H1 (cell line): ENCODE measurements around the gene LIMA1. TPM values are rescaled to one million over a fixed set of nuclear protein-coding genes. Genes with fewer than 3 reads are reported as not detected.

Experiments
- CTCF ChIA-PET: fragments of 300-600 bp; sonication (Branson Sonifier 250); formaldehyde crosslinking; loops from one replicate; lab custom pipeline; 2021; ENCODE audit not compliant: partially characterized antibody; lab: Charles Lee
- POLR2A ChIA-PET: fragments of 300-600 bp; sonication (Branson Sonifier 250); formaldehyde crosslinking; loops from one replicate; lab custom pipeline; 2021; ENCODE audit warnings: inconsistent platforms; ENCODE audit not compliant: partially characterized antibody; lab: Charles Lee
- DNase-seq, 2 experiments: peaks; one replicate each; pipeline versions ENCODE4 v3.0.0 to v3.0.0-alpha.2; 2010 to 2022; ENCODE audit warnings: low spot score in 2 of 2, low read depth in 1 of 2, mixed read lengths in 1 of 2
- FAIRE-seq: peaks from 2 replicates; lab custom pipeline; 2011; peaks lifted over from hg19 to GRCh38; lab: Jason Lieb, UNC
- H2AFZ ChIP-seq: 2 replicates; pipeline ENCODE4 v1.8.1; 2012; ENCODE audit warnings: low read length, inconsistent platforms
- H2AK5ac ChIP-seq: 2 replicates; pipeline ENCODE4 v1.6.1; 2013; ENCODE audit warnings: low read depth, low read length
- H2BK120ac ChIP-seq: replicated peaks from 2 replicates; pipeline ENCODE3; 2013; ENCODE audit warnings: low read depth, low read length, inconsistent platforms
- H2BK12ac ChIP-seq: 2 replicates; pipeline ENCODE4 v1.6.1; 2013; ENCODE audit warnings: low read depth, low read length
- H2BK15ac ChIP-seq: 2 replicates; pipeline ENCODE4 v1.6.1; 2013; ENCODE audit warnings: low read length
- H2BK20ac ChIP-seq: 2 replicates; pipeline ENCODE4 v1.6.1; 2013; ENCODE audit warnings: low read length
- H2BK5ac ChIP-seq: 2 replicates; pipeline ENCODE4 v1.6.1; 2013; ENCODE audit warnings: low read depth, low read length
- H3K14ac ChIP-seq: 2 replicates; pipeline ENCODE4 v1.6.1; 2013; ENCODE audit warnings: inconsistent platforms; ENCODE audit not compliant: insufficient read length
- H3K18ac ChIP-seq: 2 replicates; pipeline ENCODE4 v1.6.1; 2013; ENCODE audit warnings: low read length; ENCODE audit errors: extremely low read depth
- H3K23ac ChIP-seq: 2 replicates; pipeline ENCODE4 v1.6.1; 2013; ENCODE audit warnings: inconsistent platforms; ENCODE audit not compliant: insufficient read length
- H3K23me2 ChIP-seq: 2 replicates; pipeline ENCODE4 v1.6.1; 2013; ENCODE audit warnings: low read depth, low read length
- H3K27ac ChIP-seq: 2 replicates; pipeline ENCODE4 v1.6.1; 2011; ENCODE audit warnings: low read depth, low read length, inconsistent platforms
- H3K27me3 ChIP-seq, 4 experiments: replicated peaks in 1 of 4; 1 replicate in 1 of 4; 2 replicates in 3 of 4; pipeline versions ENCODE4 v1.6.1 to v1.8.1; 2011 to 2013; ENCODE audit warnings: low read length in 3 of 4, mild to moderate bottlenecking in 3 of 4, inconsistent platforms in 2 of 4, mixed read lengths in 2 of 4, moderate library complexity in 1 of 4; ENCODE audit not compliant: control insufficient read depth in 3 of 4, insufficient read depth in 3 of 4; ENCODE audit errors: extremely low read depth in 1 of 4
- H3K36me3 ChIP-seq, 4 experiments: 2 replicates each; pipeline versions ENCODE4 v1.6.1 to v1.8.1; 2011 to 2013; ENCODE audit warnings: mild to moderate bottlenecking in 4 of 4, low read length in 3 of 4, moderate library complexity in 2 of 4, control low read depth in 1 of 4, inconsistent platforms in 1 of 4; ENCODE audit not compliant: insufficient read depth in 4 of 4, control insufficient read depth in 2 of 4
- H3K4ac ChIP-seq: replicated peaks from 2 replicates; pipeline ENCODE3; 2013; ENCODE audit warnings: low read length, low read depth, mixed read lengths, inconsistent platforms; ENCODE audit not compliant: insufficient read length
- H3K4me1 ChIP-seq, 4 experiments: replicated peaks in 1 of 4; 1 replicate in 1 of 4; 2 replicates in 3 of 4; pipeline versions ENCODE4 v1.6.1 to v1.8.1; 2011 to 2013; ENCODE audit warnings: low read length in 3 of 4, inconsistent platforms in 2 of 4, mixed read lengths in 1 of 4; ENCODE audit not compliant: insufficient read depth in 4 of 4, control insufficient read depth in 3 of 4
- H3K4me2 ChIP-seq, 2 experiments: 2 replicates each; pipeline versions ENCODE4 v1.6.1 to v1.8.1; 2011 to 2013; ENCODE audit warnings: low read depth in 2 of 2, low read length in 2 of 2, control low read depth in 1 of 2, inconsistent platforms in 1 of 2, mild to moderate bottlenecking in 1 of 2; ENCODE audit not compliant: insufficient read depth in 1 of 2
- H3K4me3 ChIP-seq, 4 experiments: fragments of 200-600, 300-600 bp in 1 of 4; sonication (generic), shearing (Covaris generic), sonication (Bioruptor Twin) in 1 of 4; 2 replicates each; pipeline versions ENCODE4 v1.5.1 to v1.8.1; 2011 to 2016; ENCODE audit warnings: low read length in 4 of 4, low read depth in 3 of 4, control low read depth in 2 of 4, inconsistent platforms in 2 of 4, mild to moderate bottlenecking in 2 of 4, mixed read lengths in 1 of 4, moderate library complexity in 1 of 4; ENCODE audit not compliant: insufficient read depth in 2 of 4; ENCODE audit errors: extremely low read depth in 1 of 4
- H3K56ac ChIP-seq: replicated peaks from 2 replicates; pipeline ENCODE3; 2013; ENCODE audit warnings: low read depth, mild to moderate bottlenecking, mixed read lengths, low read length, inconsistent platforms; ENCODE audit not compliant: insufficient read length
- H3K79me1 ChIP-seq: 2 replicates; pipeline ENCODE4 v1.6.1; 2013; ENCODE audit warnings: low read depth, low read length, control low read depth
- H3K79me2 ChIP-seq, 2 experiments: 2 replicates each; pipeline versions ENCODE4 v1.6.1 to v1.8.1; 2012 to 2013; ENCODE audit warnings: low read length in 2 of 2, mild to moderate bottlenecking in 2 of 2, inconsistent platforms in 1 of 2; ENCODE audit not compliant: insufficient read depth in 2 of 2, control insufficient read depth in 1 of 2
- H3K9ac ChIP-seq, 4 experiments: replicated peaks in 1 of 4; 1 replicate in 1 of 4; 2 replicates in 3 of 4; pipeline versions ENCODE4 v1.6.1 to v1.8.1; 2011 to 2013; ENCODE audit warnings: low read depth in 3 of 4, low read length in 3 of 4, control low read depth in 2 of 4, mild to moderate bottlenecking in 2 of 4, moderate library complexity in 2 of 4, inconsistent platforms in 1 of 4; ENCODE audit errors: extremely low read depth in 1 of 4
- H3K9me3 ChIP-seq, 2 experiments: 2 replicates each; pipeline versions ENCODE4 v1.6.1 to v1.8.1; 2012 to 2013; ENCODE audit warnings: mild to moderate bottlenecking in 2 of 2, moderate library complexity in 2 of 2, control low read depth in 1 of 2, inconsistent platforms in 1 of 2, low read depth in 1 of 2, low read length in 1 of 2, mixed read lengths in 1 of 2; ENCODE audit not compliant: insufficient read depth in 2 of 2
- H4K20me1 ChIP-seq, 2 experiments: replicated peaks in 1 of 2; 2 replicates each; pipeline versions ENCODE3 to v1.8.1; 2011 to 2013; ENCODE audit warnings: inconsistent platforms in 2 of 2, low read length in 2 of 2, mild to moderate bottlenecking in 1 of 2; ENCODE audit not compliant: insufficient read depth in 2 of 2, control insufficient read depth in 1 of 2
- H4K5ac ChIP-seq: 2 replicates; pipeline ENCODE4 v1.6.1; 2013; ENCODE audit warnings: low read length, low read depth, mixed read lengths, inconsistent platforms; ENCODE audit not compliant: insufficient read length
- H4K8ac ChIP-seq: 2 replicates; pipeline ENCODE4 v1.8.0; 2013; ENCODE audit warnings: mild to moderate bottlenecking, moderate library complexity, low read length, inconsistent platforms; ENCODE audit not compliant: insufficient read depth; ENCODE audit errors: extremely low read depth
- H4K91ac ChIP-seq: replicated peaks from 2 replicates; pipeline ENCODE3; 2013; ENCODE audit warnings: low read length, mixed read lengths, inconsistent platforms; ENCODE audit not compliant: insufficient read length
- EGR1 ChIP-seq: IDR thresholded peaks from 2 replicates; pipeline ENCODE4 v1.6.1; 2011; ENCODE audit warnings: low read depth, low read length, borderline replicate concordance
- HDAC2 ChIP-seq, 2 experiments: fragments of 300-600 bp in 1 of 2; sonication (generic) in 1 of 2; IDR thresholded peaks; 2 replicates each; pipeline ENCODE4 v1.6.1; 2011 to 2012; ENCODE audit warnings: low read depth in 2 of 2, low read length in 2 of 2, mild to moderate bottlenecking in 2 of 2, moderate library complexity in 2 of 2, borderline replicate concordance in 1 of 2, inconsistent platforms in 1 of 2
- RAD21 ChIP-seq, 2 experiments: IDR thresholded peaks in 1 of 2; conservative IDR thresholded peaks in 1 of 2; 2 replicates each; pipeline ENCODE4 v1.6.1; 2011; ENCODE audit warnings: low read depth in 2 of 2, low read length in 2 of 2, improper control_type of control experiment in 1 of 2, inconsistent platforms in 1 of 2, mild to moderate bottlenecking in 1 of 2, moderate library complexity in 1 of 2
- RNF2 ChIP-seq: fragments of 200-900, 300-1000 bp; sonication (generic); IDR thresholded peaks from 2 replicates; pipeline ENCODE4 v1.7.1; 2016; ENCODE audit warnings: borderline replicate concordance, low read depth, mild to moderate bottlenecking, antibody characterized with exemption, low read length; ENCODE audit not compliant: poor library complexity, severe bottlenecking; ENCODE audit errors: missing control alignments
- TEAD4 ChIP-seq: IDR thresholded peaks from 2 replicates; pipeline ENCODE4 v1.6.1; 2012; ENCODE audit warnings: low read depth, low read length, inconsistent platforms, mixed read lengths
- WGBS, 2 experiments: shearing (Covaris generic) in 1 of 2; methylation state at CpG; one replicate each; pipeline versions ENCODE4 v1.1.6 to v1.1.7; 2013 to 2015; ENCODE audit warnings: low lambda C conversion rate in 2 of 2, mixed read lengths in 2 of 2, inconsistent platforms in 1 of 2, low coverage in 1 of 2, missing lambda C conversion rate in 1 of 2; ENCODE audit not compliant: insufficient replicate concordance in 2 of 2, insufficient coverage in 1 of 2, insufficient read length in 1 of 2; ENCODE audit errors: extremely low coverage in 1 of 2, missing lambda C conversion rate in 1 of 2; 5-methylcytosine and 5-hydroxymethylcytosine counted together
- polyA plus RNA-seq, 7 experiments: library from polyadenylated mRNA; depleted of rRNA in 3 of 7; stranded (reverse) in 5 of 7; unstranded in 2 of 7; fragments of >200 nt in 5 of 7; fragments of 200-250 nt in 2 of 7; gene quantifications; 1 replicate in 5 of 7; 2 replicates in 1 of 7; 4 replicates in 1 of 7; pipeline versions ENCODE4 v1.2.1 to v1.2.3, GENCODE V29; 2011 to 2013; ENCODE audit warnings: missing spikeins in 2 of 7, mixed read lengths in 2 of 7
- total RNA-seq: library from RNA; stranded (reverse); fragmentation: NEBNext Ultra II Directional; extraction: Animal tissue kit (Norgen Biotek cat#: 25700); gene quantifications from 2 replicates; pipeline ENCODE4 v1.2.1, GENCODE V29; 2021

LIMA1 gene
- total and polyA plus RNA-seq, 2 of the 8 experiments (the other 6 are each of a cell fraction or from before 2014, with no cell fraction given): 12.7 to 47.6 TPM

- Histone ChIP-seq H3K4me3 (no peak overlapping the region), H3K9ac (no peak overlapping the region), H3K36me3 (no peaks in the 10 kb centered on the region), H3K4me2 (no peak overlapping the region), H4K5ac (no peak overlapping the region), H3K27ac (no peak overlapping the region), H2BK15ac (no peak overlapping the region), H3K18ac (no peak overlapping the region), H3K23me2 (no peaks in the 10 kb centered on the region), H2BK12ac (no peak overlapping the region), H2BK5ac (no peak overlapping the region), H4K8ac (no peak overlapping the region), H3K4me1 (no peaks in the 10 kb centered on the region), H4K91ac (no peak overlapping the region), H3K9me3 (no peaks in the 10 kb centered on the region), H3K79me2 (peaks cover 0 to 35% of the 10 kb centered on the region in 2 experiments; a peak in 2 of 4 replicates), H3K4ac (no peak overlapping the region), H3K79me1 (no peaks in the 10 kb centered on the region; the same call in 1 of the 2 replicates), H2AFZ (no peak overlapping the region), H3K56ac (no peak overlapping the region), H2BK120ac (no peak overlapping the region), H3K14ac (no peak overlapping the region), H2AK5ac (no peak overlapping the region), H3K23ac (no peak overlapping the region), H3K27me3 (no peaks in the 10 kb centered on the region), H2BK20ac (no peak overlapping the region), H4K20me1 (no peaks in the 10 kb centered on the region)
- TF ChIP-seq RAD21 (IDR thresholded peaks at IDR 0.05 in 1 of 2, conservative IDR thresholded peaks at IDR 0.05 in 1 of 2; ENCODE audit: low read depth in 2 of 2, low read length in 2 of 2): no peak
- no peak for TF ChIP-seq EGR1
- TF ChIP-seq RNF2: no peak
- TF ChIP-seq TEAD4: no peak
- no peak for TF ChIP-seq HDAC2 (IDR thresholded peaks at IDR 0.05; ENCODE audit: borderline replicate concordance in 1 of 2, low read depth in 2 of 2, low read length in 2 of 2)
- FAIRE-seq (no peak), DNase-seq (no peak)
- ChIA-PET POLR2A (interaction anchor here (0.7 to 2.3 kb wide), 4 partner anchors 9 to 114 kb away, joined by 3 to 10 read pairs (median 4); no protein-coding TSS in a partner anchor), CTCF (interaction anchor here (0.7 to 2.7 kb wide), 4 partner anchors 10 to 103 kb away, joined by 3 to 8 read pairs (median 4); no protein-coding TSS in a partner anchor)
- 88% methylated on average over 6 of the region's 6 CpGs; no CpG with 5 or more reads in 1 of the 2 experiments for WGBS, 2 experiments
Observed at GRCh38 chr12:50211392-50212070, 71.8 kb downstream of the LIMA1 start.
